OCI-LY7 (cell line): ENCODE results near the gene CLSTN2.

Experiments used
- CTCF ChIP-seq: fragments of 200-600 bp; sonication (generic); conservative IDR thresholded peaks from 2 replicates; pipeline ENCODE4 v1.5.1; 2014; ENCODE audit warnings: mild to moderate bottlenecking, antibody characterized with exemption, low read length, moderate library complexity, mixed read lengths
- EZH2phosphoT487 ChIP-seq: fragments of 200-600 bp; sonication (generic); IDR thresholded peaks from 2 replicates; pipeline ENCODE4 v1.6.1; 2018; ENCODE audit warnings: low read depth, borderline replicate concordance, mild to moderate bottlenecking, mixed run types, antibody characterized with exemption, low read length, moderate library complexity, mixed read lengths

- no peak for TF ChIP-seq CTCF
- no peak for TF ChIP-seq EZH2phosphoT487
Measured at GRCh38 chr3:140530131-140530530, 595.1 kb downstream of the CLSTN2 start.
